HG03378 (cell line): ENCODE measurements around the gene AP4M1.
A peak's percentile ranks its signal among the peaks of the same experiment; 100 is the strongest.

ENCODE experiments used
- ATAC-seq: cut with Tn5 transposase; IDR thresholded peaks from one replicate; pipeline ENCODE4 v1.9.1; 2021; ENCODE audit warnings: mild to moderate bottlenecking, moderate library complexity; ENCODE audit not compliant: unreplicated experiment

AP4M1 gene

DNA sequence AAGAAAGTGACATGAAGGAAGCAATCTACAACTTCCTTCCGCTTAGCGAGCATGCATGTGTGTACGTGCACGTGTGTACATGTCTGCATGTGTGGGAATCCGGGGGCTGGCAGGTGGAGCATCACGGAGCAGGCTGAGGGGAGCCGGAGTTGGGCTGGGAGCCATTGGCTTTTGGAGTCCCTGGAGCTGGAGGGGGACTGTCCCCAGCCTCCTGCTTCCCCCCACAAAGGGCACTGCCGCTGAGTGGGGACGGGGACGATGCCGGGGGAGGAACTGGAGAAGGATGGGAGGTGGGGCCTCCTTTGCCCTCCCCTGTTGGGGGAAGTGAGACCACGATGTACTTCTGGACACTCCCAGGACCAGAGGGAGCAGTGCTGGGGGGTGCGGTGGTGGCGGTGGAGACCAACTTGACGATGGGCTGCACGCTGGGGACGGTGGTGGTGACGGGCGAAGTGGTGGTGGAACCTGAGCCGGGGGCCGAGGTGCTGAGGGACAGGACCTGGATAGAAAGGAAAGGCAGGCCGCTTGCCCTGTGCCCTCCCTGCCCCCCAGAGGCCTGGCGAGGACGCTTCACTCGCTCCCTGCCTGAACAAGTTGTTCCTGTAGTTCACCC, 5.8 kb downstream of the AP4M1 start:
- ATAC-seq = no peak

- no peak for ATAC-seq
These were observed 6.4 kb downstream of the AP4M1 start for GRCh38 chr7:100107890-100108289.

GRCh38 chr7:100109521-100110163, 8.2 kb downstream of the AP4M1 start:
- ATAC-seq = no peak

GRCh38 chr7:100111156-100111555, 9.7 kb downstream of the AP4M1 start:
- no peak for ATAC-seq

GRCh38 chr7:100111914-100112313, 10.5 kb downstream of the AP4M1 start:
- no peak for ATAC-seq

- no peak for ATAC-seq
These were observed 13.6 kb downstream of the AP4M1 start for GRCh38 chr7:100115026-100115425.

GRCh38 chr7:100118388-100119071, 17.1 kb downstream of the AP4M1 start:
- no peak for ATAC-seq

DNA sequence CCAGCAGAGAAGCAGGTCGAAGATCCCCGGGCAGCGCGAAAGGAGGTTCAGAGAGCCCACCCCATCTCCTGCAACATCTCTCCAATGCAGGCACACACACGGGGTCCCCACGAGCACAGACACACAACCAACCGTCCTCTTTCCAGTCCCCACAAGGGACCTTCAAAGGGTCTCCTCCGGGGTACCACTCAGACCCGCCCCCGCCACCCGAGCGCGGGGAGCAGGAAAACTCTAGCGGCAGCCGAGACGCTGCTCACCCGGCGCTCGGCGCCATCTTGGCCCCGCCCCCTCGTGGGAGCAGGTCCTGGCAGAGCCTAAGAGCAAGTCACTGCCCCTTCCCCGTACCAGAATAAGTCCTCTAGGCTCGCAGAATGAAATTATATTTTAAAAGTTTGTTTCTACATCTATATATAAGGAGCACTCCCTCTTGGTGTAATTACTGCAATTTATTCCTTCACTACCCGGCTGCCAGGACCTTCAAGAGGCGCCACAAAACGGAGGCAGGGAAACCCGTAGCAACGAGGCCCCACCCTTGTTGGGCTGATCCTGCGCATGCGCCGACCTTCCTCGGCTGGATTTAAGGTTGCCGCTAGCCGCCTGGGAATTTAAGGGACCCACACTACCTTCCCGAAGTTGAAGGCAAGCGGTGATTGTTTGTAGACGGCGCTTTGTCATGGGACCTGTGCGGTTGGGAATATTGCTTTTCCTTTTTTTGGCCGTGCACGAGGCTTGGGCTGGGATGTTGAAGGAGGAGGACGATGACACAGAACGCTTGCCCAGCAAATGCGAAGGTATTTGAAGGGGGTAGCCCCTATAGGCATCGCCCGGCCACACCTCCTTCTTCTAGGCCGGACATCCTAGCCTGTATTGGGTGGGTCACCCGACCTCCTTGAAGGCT, 17.9 kb downstream of the AP4M1 start, which contains the start of the genes CNPY4 and TAF6:
Gene CNPY4 (plus strand): TSS at position 563 of the 898 bp plus-strand sequence. CDS start 111 bp downstream, at position 674.
Gene TAF6 (minus strand): TSS at position 287 of the 898 bp plus-strand sequence. CDS start 5,149 bp downstream, outside the sequence.
- peak; percentile 71 for ATAC-seq

DNA sequence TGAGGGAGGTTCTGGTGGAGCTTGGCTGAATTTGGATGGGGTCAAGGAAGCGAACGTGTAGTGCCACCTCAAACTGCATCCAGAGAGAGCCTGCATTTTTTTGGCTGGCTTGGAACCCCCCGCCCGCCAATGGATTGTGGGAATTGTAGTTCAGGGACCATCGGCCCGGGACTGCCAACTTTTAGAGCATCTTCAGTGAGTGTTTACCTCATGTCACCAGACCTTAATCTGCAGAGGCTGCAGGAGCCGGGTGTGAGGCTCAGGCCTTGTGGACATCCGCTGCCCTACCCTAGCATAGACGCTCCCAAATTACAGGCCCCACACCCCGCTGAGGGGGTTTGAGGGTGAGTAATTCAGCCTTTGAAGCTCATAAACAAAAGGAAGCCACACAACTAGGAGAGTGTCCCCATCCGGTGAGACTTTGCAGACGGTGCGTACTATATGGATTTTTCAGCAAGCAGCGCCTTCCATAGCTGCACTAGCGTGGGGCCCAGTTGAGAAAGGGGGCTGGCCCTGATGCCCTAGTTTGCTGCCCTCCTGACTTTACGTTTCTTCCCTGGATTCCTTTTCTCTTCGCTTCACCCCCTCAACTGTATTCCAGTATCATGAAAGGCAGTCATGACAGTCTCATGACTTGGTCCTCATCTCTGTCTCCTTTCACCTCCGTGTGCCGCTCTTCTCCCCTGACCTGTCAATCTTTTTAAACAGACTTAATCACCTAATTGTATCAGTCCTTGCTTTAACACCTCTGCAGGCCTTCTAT, 18.7 kb downstream of the AP4M1 start:
- ATAC-seq = peak; percentile 33

DNA sequence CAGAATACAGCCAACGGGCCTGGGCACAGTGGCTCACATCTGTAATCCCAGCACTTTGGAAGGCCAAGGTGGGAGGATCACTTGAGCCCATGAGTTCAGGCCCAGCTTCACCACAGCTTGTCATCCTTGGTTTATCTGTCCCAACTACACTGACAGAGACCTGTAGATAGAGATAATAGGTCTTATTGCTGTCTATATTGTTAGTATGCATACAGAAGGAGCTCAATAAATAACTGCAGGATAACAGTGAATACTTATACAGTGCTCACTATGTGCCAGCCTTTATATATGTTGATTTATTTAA, 19.2 kb downstream of the AP4M1 start:
- no peak for ATAC-seq

DNA sequence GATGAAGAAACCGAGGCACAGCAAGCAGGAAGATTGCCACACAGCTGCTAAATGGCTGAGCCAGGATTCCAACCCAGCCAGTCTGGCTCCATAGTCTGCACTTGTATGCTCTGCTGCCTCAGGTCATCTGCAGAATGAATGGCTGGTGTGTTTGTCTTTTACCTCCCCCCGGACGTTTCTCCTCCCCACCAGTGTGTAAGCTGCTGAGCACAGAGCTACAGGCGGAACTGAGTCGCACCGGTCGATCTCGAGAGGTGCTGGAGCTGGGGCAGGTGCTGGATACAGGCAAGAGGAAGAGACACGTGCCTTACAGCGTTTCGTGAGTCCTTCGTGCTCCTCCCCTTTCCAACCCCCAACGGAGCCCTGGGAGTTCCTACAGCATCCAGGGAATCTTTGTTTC, 20.6 kb downstream of the AP4M1 start:
- ATAC-seq = no peak

DNA sequence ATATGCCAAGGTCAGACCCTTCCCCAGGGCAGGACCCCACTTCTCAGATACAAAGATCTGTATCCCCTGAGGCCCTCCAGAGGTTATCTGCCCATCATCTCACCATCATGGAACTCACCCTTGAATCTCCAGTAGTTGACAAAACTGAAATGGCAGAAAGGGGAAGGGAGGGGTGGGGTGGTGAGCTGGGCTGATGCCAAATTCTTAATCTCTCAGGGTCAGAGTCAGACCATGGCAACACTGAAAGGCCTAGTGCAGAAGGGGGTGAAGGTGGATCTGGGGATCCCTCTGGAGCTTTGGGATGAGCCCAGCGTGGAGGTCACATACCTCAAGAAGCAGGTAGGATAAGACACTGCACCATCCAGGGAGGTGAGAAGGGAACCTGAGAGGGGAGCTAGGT, 21.1 kb downstream of the AP4M1 start:
- ATAC-seq = no peak

DNA sequence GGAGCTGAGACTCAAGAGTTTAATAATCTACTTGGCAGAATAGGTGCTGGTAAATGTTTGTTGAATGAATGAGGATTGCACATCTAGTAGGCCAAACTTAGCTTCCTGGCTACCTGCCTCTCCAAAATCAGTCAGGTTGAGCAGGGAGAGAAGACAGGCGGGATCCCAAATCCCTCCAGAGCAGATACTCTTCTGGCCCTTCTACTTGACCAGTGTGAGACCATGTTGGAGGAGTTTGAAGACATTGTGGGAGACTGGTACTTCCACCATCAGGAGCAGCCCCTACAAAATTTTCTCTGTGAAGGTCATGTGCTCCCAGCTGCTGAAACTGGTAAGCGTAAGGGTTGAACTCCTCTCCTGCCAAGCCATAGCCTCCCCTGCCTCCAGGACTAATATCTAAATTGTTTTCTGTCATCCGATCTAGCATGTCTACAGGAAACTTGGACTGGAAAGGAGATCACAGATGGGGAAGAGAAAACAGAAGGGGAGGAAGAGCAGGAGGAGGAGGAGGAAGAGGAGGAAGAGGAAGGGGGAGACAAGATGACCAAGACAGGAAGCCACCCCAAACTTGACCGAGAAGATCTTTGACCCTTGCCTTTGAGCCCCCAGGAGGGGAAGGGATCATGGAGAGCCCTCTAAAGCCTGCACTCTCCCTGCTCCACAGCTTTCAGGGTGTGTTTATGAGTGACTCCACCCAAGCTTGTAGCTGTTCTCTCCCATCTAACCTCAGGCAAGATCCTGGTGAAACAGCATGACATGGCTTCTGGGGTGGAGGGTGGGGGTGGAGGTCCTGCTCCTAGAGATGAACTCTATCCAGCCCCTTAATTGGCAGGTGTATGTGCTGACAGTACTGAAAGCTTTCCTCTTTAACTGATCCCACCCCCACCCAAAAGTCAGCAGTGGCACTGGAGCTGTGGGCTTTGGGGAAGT, 23.1 kb downstream of the AP4M1 start:
- no peak for ATAC-seq

- peak; percentile 23 for ATAC-seq
These were observed 24.9 kb downstream of the AP4M1 start for GRCh38 chr7:100126239-100126930.

GRCh38 chr7:100126931-100127865, 25.8 kb downstream of the AP4M1 start, which contains the start of gene MBLAC1:
Gene MBLAC1, plus strand, starts transcription at chr7:100126967. Its CDS starts 429 bp downstream, at chr7:100127396.
- ATAC-seq = peak; percentile 55

- no peak for ATAC-seq
These were observed 26.6 kb downstream of the AP4M1 start for GRCh38 chr7:100127866-100128636.

- no peak for ATAC-seq
These were observed 27.2 kb downstream of the AP4M1 start for GRCh38 chr7:100128637-100128963.
